ENCODE data around the gene GEN1.

Gene GEN1

GRCh38 chr2:17752892-17753802 lies 791 bp upstream of the GEN1 start:
- no peak for DNase-seq

GRCh38 chr2:17754773-17755425 lies 961 bp downstream of the GEN1 start:
- no peak for DNase-seq

- no peak for DNase-seq
Observed at GRCh38 chr2:17756668-17757067, 2.7 kb downstream of the GEN1 start.

GRCh38 chr2:17757321-17757720 lies 3.4 kb downstream of the GEN1 start:
- DNase-seq = no peak

- DNase-seq = no peak
Observed at GRCh38 chr2:17758118-17758517, 4.2 kb downstream of the GEN1 start.

- DNase-seq = no peak
Observed at GRCh38 chr2:17759805-17760204, 5.9 kb downstream of the GEN1 start.

GRCh38 chr2:17762451-17762850 lies 8.5 kb downstream of the GEN1 start:
- no peak for DNase-seq

GRCh38 chr2:17763641-17764333 lies 9.8 kb downstream of the GEN1 start:
- DNase-seq = no peak

GRCh38 chr2:17765398-17765797 lies 11.5 kb downstream of the GEN1 start:
- no peak for DNase-seq

- no peak for DNase-seq
Observed at GRCh38 chr2:17768894-17769293, 15.0 kb downstream of the GEN1 start.

GRCh38 chr2:17771956-17772355 lies 18.0 kb downstream of the GEN1 start:
- no peak for DNase-seq

- DNase-seq = no peak
Observed at GRCh38 chr2:17772532-17772931, 18.6 kb downstream of the GEN1 start.

- DNase-seq = no peak
Observed at GRCh38 chr2:17780546-17780945, 26.6 kb downstream of the GEN1 start.

- no peak for DNase-seq
Observed at GRCh38 chr2:17781482-17781881, 27.5 kb downstream of the GEN1 start.

- no peak for DNase-seq
Observed at GRCh38 chr2:17786727-17787126, 32.8 kb downstream of the GEN1 start.

GRCh38 chr2:17788773-17789172 lies 34.8 kb downstream of the GEN1 start:
- no peak for DNase-seq

- no peak for DNase-seq
Observed at GRCh38 chr2:17790536-17790935, 36.6 kb downstream of the GEN1 start.

GRCh38 chr2:17791121-17791816 lies 37.3 kb downstream of the GEN1 start:
- DNase-seq = no peak

GRCh38 chr2:17791817-17792130 lies 37.8 kb downstream of the GEN1 start:
- no peak for DNase-seq

GRCh38 chr2:17792515-17792914 lies 38.6 kb downstream of the GEN1 start:
- no peak for DNase-seq

GRCh38 chr2:17793296-17793695 lies 39.4 kb downstream of the GEN1 start:
- DNase-seq = no peak

- DNase-seq = no peak
Observed at GRCh38 chr2:17793803-17794354, 39.9 kb downstream of the GEN1 start.

- no peak for DNase-seq
Observed at GRCh38 chr2:17795309-17795708, 41.4 kb downstream of the GEN1 start.
